Dermis microvascular lymphatic vessel endothelial cell (primary cell): ENCODE data around the gene DLGAP5. TPM values are rescaled to one million over a fixed set of nuclear protein-coding genes. Genes with fewer than 3 reads are reported as not detected.

Experiments used
- DNase-seq, 2 donors: peaks; one replicate each; pipeline versions ENCODE4 v3.0.0 to v3.0.0-alpha.2; 2010; ENCODE audit warnings: low read depth in 2 of 2
- total RNA-seq: library from RNA; depleted of rRNA; stranded (reverse); fragments of >200 nt; gene quantifications from 2 replicates; pipeline ENCODE4 v1.2.1, GENCODE V29; 2014

Gene DLGAP5
- total RNA-seq, 1 donor from 2014 or later = 33.6 TPM

GRCh38 chr14:55180434-55180833, 11.0 kb downstream of the DLGAP5 start:
- DNase-seq = peak in 1 of 2 donors; percentile 23

GRCh38 chr14:55180006-55180405, 11.4 kb downstream of the DLGAP5 start:
- DNase-seq = no peak

GRCh38 chr14:55170526-55170925, 20.9 kb downstream of the DLGAP5 start:
- peak in 1 of 2 donors; percentile 16 for DNase-seq

GRCh38 chr14:55160989-55161388, 30.4 kb downstream of the DLGAP5 start:
- peak; percentile 43 to 59 for DNase-seq

- DNase-seq = no peak
Observed at GRCh38 chr14:55158412-55158811, 33.0 kb downstream of the DLGAP5 start.

- no peak for DNase-seq
Observed at GRCh38 chr14:55157080-55157479, 34.3 kb downstream of the DLGAP5 start.

- DNase-seq = no peak
Observed at GRCh38 chr14:55153951-55154350, 37.4 kb downstream of the DLGAP5 start.

- no peak for DNase-seq
Observed at GRCh38 chr14:55152052-55152753, 39.2 kb downstream of the DLGAP5 start.

- no peak for DNase-seq
Observed at GRCh38 chr14:55151601-55152000, 39.8 kb downstream of the DLGAP5 start.

GRCh38 chr14:55146425-55146824, 45.0 kb downstream of the DLGAP5 start:
- DNase-seq = no peak

GRCh38 chr14:55142466-55142865, 48.9 kb downstream of the DLGAP5 start:
- DNase-seq = no peak

GRCh38 chr14:55141825-55142224, 49.6 kb downstream of the DLGAP5 start:
- no peak for DNase-seq

- no peak for DNase-seq
Observed at GRCh38 chr14:55139696-55140509, 51.5 kb downstream of the DLGAP5 start.

- no peak for DNase-seq
Observed at GRCh38 chr14:55139141-55139540, 52.2 kb downstream of the DLGAP5 start.

GRCh38 chr14:55138091-55138490, 53.3 kb downstream of the DLGAP5 start:
- no peak for DNase-seq

- DNase-seq = peak; percentile 67 to 96
Observed at GRCh38 chr14:55136885-55137786, 54.2 kb downstream of the DLGAP5 start.

GRCh38 chr14:55136241-55136640, 55.1 kb downstream of the DLGAP5 start:
- DNase-seq = peak in 1 of 2 donors; percentile 24

GRCh38 chr14:55133416-55133815, 58.0 kb downstream of the DLGAP5 start:
- peak; percentile 51 to 70 for DNase-seq

- no peak for DNase-seq
Observed at GRCh38 chr14:55131370-55132137, 59.8 kb downstream of the DLGAP5 start.

- DNase-seq = no peak
Observed at GRCh38 chr14:55130196-55130550, 61.2 kb downstream of the DLGAP5 start.
